Mammary epithelial cell (primary cell): ENCODE results near the gene USP54.

Experiments used
- CTCF ChIP-seq, 2 donors: IDR thresholded peaks in 1 of 2; conservative IDR thresholded peaks in 1 of 2; 2 replicates each; pipeline ENCODE4 v1.5.1; 2011 to 2012; ENCODE audit warnings: inconsistent platforms in 2 of 2, low read length in 2 of 2, mild to moderate bottlenecking in 2 of 2, control low read depth in 1 of 2, low read depth in 1 of 2; ENCODE audit not compliant: insufficient read depth in 1 of 2; ENCODE audit errors: extremely low read depth in 1 of 2
- EZH2 ChIP-seq: IDR thresholded peaks from 2 replicates; pipeline ENCODE4 v1.6.1; 2012; ENCODE audit warnings: low read length, inconsistent platforms, borderline replicate concordance

GRCh38 chr10:73625004-73625883 is 34.1 kb upstream of the USP54 start:
- TF ChIP-seq CTCF (conservative IDR thresholded peaks at IDR 0.05 in 1 of 2, IDR thresholded peaks at IDR 0.05 in 1 of 2; ENCODE audit: extremely low read depth in 1 of 2, insufficient read depth in 1 of 2, low read depth in 1 of 2, low read length in 2 of 2) (no peak), EZH2 (no peak)
